Measurements from ENCODE around the gene TNFRSF12A.

Gene TNFRSF12A

GRCh38 chr16:3071655-3072054 is 51.5 kb downstream of the TNFRSF12A start:
- H3K9ac ChIP-seq: no peak overlapping the region
- H3K27ac ChIP-seq: no peak overlapping the region
- no peaks in the 10 kb centered on the region for H3K27me3 ChIP-seq
- H4K20me1 ChIP-seq: no peaks in the 10 kb centered on the region
- no peak overlapping the region for H3K4me3 ChIP-seq
- peak overlapping the region; percentile 28; the same call in 1 of the 2 replicates for H3K4me2 ChIP-seq
- no peak; the same call in 1 of the 2 replicates for TF ChIP-seq Cebpa-rat (IDR thresholded peaks at IDR 0.05)
- H3K36me3 ChIP-seq: no peaks in the 10 kb centered on the region
- H3K4me1 ChIP-seq: peaks cover 76% of the 10 kb centered on the region
- no peaks in the 10 kb centered on the region for H3K9me3 ChIP-seq
